GM21360 (cell line): ENCODE data around the gene NPTXR.

ENCODE experiments used
- ATAC-seq: cut with Tn5 transposase; IDR thresholded peaks from one replicate; pipeline ENCODE4 v1.9.1; 2021; ENCODE audit warnings: mild to moderate bottlenecking, moderate library complexity; ENCODE audit not compliant: unreplicated experiment

Gene NPTXR

GRCh38 chr22:38799265-38800002 lies 44.4 kb downstream of the NPTXR start:
- no peak for ATAC-seq

DNA sequence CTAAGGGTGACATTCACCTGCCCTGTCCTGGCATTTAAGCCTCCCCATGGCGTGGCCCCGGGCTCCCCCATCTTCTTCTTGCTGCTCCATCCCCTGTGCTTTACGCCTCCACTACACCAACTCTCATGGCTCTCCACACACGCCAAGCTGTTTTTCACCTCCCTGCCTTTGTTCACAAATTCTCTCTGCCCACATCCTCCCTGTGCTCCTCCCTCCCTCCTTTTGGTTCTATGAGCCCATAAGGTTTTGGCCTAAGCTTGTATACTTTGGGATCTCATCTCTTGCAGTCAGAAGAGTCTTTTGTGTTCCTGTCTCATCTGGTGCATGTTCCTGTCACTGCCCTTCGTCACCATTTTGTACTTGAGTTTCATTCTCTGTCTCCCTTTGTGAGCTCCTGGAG lies 45.3 kb downstream of the NPTXR start:
- ATAC-seq: no peak

DNA sequence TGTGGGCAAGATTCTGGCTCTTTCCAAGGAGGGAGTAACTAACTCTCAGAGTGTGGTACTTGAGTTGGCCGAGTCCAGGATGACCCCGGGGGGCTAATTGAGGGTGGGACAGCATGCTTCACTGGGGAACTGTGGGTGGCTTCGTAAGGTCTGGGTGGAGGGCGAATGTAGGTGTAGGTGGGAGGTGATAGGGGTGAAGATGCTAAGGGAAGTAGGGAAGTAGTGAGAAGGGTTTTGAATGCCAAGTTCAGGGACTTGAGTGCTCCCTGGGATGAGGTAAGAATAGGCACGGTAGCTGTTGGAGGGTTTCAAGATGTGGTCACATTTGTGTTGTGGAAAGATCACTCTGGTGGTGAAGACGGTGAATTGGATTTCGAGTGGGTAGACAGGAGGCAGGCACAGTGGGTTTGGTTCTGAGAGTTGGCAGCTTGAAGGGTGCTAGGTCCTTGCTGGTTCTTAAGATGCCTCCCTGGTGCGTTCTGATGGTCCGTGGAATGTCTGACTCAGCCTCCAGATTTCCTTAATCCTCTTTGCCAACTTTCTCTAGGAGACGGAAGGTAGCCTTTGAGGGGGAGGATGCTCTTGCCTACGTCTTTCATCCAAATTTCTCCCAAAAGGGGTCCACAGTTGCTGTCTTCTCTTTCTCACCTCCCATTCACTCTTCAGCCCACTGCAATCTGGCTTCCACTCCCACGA lies 47.4 kb downstream of the NPTXR start:
- no peak for ATAC-seq

DNA sequence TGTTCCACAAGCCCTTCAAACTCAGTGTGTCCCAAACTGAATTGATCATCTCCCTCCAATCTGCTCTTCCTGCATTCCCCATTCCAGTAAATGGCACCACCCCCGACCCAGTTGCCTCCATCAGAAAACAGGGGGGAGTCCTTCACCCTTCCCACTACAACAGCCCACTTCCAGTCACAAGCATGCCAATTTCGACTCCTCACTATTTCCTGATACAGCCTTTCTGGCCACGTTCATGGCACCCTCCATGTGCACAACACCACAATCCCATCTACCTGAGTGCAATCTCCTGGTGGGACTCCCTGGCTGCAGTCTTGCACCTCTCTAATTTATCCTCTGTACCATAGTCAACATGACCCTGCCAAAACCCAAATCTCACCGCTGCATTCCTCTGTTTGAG lies 48.3 kb downstream of the NPTXR start:
- ATAC-seq: no peak

DNA sequence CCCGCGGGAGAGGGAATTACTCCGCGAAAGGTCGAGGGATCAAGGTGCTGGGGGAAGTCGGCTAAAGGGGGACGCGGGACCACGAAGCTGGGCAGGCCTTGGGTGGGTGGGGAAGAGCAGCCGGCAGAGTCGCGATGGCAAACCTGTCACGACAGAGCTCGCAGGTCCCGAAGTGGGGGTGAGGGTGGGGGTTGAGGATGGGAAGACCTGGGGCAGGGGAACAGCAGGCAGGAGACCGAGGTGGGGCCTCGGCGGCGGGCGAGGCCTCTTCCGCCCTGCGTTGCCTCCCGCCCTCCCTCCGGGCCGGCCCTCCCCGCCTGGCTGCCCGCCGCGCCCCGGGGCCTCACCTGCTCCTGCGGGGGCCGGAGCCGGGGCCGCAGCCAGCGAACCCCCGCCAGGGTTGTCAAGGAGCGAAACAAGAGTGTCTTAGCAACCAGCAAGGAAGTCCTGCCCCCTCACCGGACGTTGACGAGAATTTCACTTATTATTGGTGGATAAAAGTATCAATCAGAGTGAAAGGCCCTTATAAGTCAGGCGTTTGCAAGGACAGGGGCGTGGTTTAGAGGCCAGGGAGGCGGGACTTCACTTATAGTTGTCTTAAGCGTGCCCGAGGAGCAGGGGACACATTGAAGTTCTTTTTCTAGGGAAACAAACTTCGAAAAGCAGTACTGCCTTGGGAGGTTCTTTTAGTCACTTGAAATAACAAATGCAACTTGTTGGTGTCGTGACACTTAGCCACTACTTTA lies 49.9 kb downstream of the NPTXR start, which contains the start of gene DNAL4:
Gene DNAL4, minus strand, starts transcription at position 423 of the 746 bp plus-strand sequence. CDS start 11,412 bp downstream, outside the sequence.
- peak; percentile 83 for ATAC-seq

GRCh38 chr22:38793317-38793716 lies 50.5 kb downstream of the NPTXR start:
- ATAC-seq: no peak

DNA sequence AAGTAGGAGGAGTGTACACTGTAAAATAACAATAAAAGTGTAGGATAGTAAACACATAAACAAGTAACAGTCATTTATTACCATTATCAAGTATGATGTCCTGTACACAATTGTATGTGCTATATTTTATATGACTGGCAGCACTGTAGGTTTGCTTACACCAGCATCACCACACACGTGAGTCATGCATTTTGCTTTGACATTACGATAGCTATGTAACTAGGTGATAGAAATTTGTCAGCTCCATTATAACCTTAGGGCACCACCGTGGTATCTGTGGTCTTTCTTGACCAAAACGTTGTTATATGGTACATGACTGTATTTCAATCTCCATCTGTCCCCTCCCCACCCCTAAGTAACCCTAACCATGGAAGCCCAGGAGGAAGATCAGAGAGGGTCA lies 51.0 kb downstream of the NPTXR start:
- ATAC-seq: no peak

GRCh38 chr22:38789606-38790005 lies 54.2 kb downstream of the NPTXR start:
- no peak for ATAC-seq

DNA sequence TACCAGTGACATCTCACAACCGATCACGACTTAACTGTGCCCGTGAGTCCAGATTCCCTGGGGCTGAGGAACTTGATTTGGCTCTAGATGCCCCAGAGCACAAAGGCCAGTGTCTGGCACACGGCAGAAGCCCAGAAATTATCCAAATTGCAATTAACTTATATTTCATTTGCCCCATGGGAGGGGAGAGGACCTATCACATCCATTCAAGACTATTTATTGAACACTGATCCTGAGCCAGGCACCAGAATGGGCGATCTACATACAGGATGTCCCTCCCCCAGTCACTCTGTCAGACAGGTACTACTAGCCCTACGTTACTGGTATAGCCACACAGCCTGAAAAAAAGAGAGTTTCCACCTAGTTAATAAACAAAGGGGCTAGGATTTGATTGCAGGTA lies 55.0 kb downstream of the NPTXR start:
- no peak for ATAC-seq

GRCh38 chr22:38788021-38788816 lies 55.6 kb downstream of the NPTXR start:
- no peak for ATAC-seq

GRCh38 chr22:38786631-38787030 lies 57.2 kb downstream of the NPTXR start:
- no peak for ATAC-seq

DNA sequence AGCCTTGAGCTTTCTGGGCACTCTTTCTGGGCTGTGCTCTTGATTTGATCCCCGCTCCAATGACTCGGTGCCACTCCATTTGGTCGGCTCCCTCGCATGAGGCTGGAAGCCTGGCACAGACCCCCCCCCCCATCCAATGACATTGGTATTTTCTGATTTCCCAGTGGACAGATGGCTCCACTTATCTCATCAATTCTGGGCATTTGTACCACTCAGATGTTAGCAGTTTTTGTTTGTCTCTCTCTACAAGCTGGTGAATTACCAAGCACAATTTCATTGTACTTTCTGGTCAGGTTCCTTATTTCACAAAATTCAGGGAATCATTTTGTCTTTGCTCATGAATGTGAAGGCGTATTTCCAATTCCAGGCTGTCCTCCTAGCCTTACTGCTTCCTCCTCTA lies 59.0 kb downstream of the NPTXR start:
- no peak for ATAC-seq

GRCh38 chr22:38784035-38784434 lies 59.8 kb downstream of the NPTXR start:
- no peak for ATAC-seq

DNA sequence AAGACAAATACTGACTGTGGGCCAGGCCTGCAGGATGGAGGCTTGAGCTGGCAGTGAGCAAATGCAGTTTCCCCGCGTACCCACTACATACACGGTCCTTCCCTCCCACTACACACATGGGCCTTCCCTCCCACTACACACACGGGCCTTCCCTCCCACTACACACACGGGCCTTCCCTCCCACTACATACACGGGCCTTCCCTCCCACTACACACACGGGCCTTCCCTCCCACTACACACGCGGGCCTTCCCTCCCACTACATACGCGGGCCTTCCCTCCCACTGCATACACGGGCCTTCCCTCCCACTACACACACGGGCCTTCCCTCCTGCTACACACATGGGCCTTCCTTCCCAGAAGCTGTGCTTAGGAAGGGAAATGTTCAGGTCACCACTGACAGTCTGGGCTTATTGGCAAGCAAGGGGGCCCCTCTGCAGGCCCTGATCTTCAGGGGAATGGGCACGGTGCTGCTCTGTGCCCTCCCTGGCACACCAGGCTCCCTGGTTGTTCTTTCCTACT lies 60.7 kb downstream of the NPTXR start:
- ATAC-seq: no peak

GRCh38 chr22:38782402-38783094 lies 61.3 kb downstream of the NPTXR start:
- ATAC-seq: no peak

DNA sequence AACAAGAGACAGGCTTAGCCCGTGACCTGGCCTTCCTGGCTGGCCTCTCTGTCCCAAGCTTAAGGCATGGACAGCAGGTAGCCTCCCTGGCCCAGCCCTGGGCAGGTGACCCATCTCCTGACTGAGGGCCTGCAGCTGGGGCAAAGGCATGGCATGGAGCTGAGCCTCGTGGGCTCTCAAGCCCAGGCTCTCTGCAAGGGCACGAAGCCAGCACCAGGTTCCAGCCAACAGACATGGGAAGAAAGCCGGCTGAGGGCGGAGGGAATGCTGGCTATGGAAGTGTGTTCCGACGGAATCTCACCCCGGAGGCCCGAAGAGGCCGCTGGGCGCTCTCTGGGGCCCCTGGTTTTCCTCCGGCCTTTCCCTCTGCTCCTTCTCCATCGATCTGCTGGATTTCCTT lies 62.8 kb downstream of the NPTXR start:
- no peak for ATAC-seq

- no peak for ATAC-seq
Observed at GRCh38 chr22:38777087-38777671, 66.6 kb downstream of the NPTXR start.

- no peak for ATAC-seq
Observed at GRCh38 chr22:38776086-38776485, 67.7 kb downstream of the NPTXR start.

DNA sequence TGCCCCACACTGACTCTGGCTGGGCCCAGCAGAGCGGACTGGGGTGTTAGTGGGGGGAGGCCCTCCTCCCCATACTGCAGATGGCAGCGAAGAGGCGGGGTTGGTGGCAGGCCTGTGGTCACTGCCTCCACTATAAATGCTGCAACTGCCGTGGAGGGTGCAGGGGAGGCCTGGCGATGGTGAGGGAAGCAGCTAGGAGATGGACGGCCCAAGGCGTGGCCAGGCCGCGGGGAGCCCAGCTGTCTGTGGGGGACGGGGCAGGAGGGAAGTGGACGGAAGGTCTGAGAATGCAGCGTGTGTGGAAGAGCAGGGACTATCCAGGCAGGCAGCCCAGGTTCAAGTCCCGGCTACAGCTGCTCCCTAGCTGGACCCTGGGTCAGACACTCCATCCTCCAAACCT lies 68.2 kb downstream of the NPTXR start:
- ATAC-seq: no peak
